NCI-H187 (cell line): Measurements from ENCODE around the gene ALDH16A1.
A peak's percentile ranks its signal among the peaks of the same experiment; 100 is the strongest.

Experiments used
- DNase-seq, 2 experiments: peaks; one replicate each; lab custom pipeline; 2025; lab: John Stamatoyannopoulos, UW

Gene ALDH16A1

DNA sequence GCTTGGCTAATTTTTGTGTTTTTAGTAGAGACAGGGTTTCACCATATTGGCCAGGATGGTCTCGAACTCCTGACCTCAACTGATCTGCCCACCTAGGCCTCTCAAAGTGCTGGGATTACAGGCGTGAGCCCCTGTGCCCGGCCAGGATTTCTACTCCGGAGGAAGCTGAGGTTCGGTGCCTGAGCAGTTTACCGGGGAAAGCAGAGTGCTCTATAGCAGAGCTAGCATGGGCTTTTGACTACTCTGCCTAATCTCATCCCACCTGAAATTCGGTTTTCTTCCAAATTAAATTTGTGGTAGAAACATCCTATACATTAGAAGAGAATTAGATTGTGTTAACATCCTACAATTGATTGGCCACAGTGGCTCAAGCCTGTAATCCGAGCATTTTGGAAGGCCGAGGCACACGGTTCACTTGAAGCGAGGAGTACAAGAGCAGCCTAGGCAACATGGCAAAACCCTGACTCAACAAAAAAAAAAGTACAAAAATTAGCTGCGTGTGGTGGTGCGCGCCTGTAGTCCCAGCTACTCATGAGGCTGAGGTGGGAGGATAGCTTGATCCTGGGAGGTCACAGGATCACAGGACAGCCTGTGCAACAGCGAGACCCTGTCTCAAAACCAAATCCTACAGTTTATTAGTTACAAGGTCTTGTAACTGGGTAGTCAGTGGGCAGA lies 36.0 kb downstream of the ALDH16A1 start:
- DNase-seq, result no peak

GRCh38 chr19:49489601-49490167 lies 36.7 kb downstream of the ALDH16A1 start:
- no peak for DNase-seq

DNA sequence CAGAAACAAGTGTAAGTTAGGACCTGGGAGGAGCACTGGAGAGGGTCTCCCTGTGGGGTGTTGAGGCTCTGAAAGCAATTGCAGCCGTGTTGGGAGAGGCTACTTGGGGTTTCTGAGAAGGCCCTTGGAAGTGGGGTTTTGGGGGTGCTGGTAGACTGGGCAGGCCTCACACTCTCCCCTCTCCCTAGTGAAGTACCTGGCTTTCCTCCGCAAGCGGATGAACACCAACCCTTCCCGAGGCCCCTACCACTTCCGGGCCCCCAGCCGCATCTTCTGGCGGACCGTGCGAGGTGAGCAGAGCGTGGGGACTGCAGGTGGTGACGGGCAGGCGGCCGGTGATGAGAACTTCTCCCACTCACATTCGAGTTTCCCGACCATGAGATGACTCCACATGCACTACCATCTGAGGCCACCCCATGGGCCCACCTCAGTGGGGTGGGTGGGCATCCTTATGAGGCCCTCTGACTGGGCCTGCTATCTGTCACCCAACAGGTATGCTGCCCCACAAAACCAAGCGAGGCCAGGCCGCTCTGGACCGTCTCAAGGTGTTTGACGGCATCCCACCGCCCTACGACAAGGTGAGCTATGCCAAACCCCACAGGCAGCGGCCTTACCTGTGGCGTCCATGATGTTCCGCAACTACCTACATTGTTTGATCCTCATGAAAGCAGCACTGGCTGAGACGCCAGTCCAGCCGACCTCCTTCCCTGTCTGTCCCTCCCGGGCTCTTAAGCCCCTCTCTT lies 37.4 kb downstream of the ALDH16A1 start:
- no peak for DNase-seq

- no peak for DNase-seq
Measured at GRCh38 chr19:49491030-49491803, 38.2 kb downstream of the ALDH16A1 start.

DNA sequence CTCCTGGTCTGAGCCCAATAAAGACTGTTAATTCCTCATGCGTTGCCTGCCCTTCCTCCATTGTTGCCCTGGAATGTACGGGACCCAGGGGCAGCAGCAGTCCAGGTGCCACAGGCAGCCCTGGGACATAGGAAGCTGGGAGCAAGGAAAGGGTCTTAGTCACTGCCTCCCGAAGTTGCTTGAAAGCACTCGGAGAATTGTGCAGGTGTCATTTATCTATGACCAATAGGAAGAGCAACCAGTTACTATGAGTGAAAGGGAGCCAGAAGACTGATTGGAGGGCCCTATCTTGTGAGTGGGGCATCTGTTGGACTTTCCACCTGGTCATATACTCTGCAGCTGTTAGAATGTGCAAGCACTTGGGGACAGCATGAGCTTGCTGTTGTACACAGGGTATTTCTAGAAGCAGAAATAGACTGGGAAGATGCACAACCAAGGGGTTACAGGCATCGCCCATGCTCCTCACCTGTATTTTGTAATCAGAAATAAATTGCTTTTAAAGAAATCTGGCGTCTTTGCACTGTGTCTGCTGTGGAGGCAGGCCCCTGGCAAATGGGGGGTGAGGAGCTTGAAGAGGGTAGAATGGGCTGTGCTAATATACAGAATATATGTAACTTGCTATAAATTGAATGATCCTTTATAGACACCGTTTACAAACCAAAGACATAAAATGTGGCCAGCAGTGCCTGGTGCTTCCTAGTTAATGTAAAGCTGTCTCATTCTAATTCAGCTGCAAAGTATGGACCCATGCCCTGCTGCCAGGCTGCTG lies 39.0 kb downstream of the ALDH16A1 start:
- DNase-seq, result no peak

- DNase-seq, result no peak
Measured at GRCh38 chr19:49492573-49493405, 39.8 kb downstream of the ALDH16A1 start.

DNA sequence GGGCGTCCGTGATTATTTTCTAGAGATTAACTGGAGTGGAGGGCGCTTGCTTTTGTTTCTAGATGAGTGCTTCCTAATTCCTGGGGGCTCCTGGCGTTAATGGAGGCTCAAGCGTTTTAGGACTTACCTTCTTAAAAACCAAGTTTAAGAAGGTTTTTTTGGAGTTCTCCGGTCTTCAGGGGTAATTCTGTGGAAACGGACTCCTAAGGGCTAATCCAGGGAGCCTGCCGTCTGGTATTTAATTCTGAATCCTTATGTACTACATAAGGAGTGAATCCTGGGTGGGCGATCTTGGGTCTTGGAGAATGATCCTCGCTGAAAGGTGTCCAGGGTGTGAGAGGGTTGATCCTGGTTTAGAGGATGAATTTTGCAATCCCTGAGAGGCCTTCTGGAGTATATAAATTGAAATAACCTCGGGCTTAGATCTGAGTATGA lies 43.6 kb downstream of the ALDH16A1 start:
- no peak for DNase-seq

DNA sequence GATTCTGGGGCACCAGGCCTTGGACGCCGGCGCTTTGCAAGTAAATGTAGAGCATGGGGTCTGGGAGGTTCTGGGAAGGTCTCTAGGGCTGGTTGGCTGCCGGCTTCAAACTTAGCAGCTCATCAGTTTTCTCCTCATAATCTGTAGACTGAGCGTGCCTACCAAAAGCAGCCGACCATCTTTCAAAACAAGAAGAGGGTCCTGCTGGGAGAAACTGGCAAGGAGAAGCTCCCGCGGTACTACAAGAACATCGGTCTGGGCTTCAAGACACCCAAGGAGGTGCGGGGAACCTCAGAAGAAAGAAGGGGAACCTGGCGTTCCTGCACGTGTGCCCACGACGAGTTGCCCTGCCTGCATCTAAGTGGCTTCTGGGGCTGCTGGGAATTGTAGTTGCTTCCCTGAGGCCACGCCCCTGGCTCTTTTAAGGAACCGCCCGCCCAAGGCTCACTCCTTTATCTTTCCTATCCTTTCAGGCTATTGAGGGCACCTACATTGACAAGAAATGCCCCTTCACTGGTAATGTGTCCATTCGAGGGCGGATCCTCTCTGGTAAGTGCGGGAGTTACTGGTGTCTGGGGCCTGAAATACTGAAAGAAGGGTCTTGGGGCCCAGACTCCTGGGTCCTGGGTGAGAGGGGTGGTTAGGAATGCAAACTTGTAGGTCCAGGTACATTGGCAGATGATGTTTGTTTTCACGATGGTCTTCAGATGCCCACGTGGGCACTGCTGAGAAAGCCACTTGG lies 44.2 kb downstream of the ALDH16A1 start:
- no peak for DNase-seq

DNA sequence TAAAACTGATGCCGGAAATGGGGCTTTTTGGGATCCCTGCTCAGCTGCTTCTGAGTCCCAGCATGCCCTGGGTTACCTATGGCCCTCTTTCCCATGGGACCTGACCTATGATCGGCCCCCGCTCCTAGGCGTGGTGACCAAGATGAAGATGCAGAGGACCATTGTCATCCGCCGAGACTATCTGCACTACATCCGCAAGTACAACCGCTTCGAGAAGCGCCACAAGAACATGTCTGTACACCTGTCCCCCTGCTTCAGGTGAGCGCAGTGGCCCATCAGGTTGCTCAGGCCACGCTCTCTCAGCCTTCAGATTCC lies 44.7 kb downstream of the ALDH16A1 start:
- no peak for DNase-seq

- no peak for DNase-seq
Measured at GRCh38 chr19:49498475-49498874, 45.5 kb downstream of the ALDH16A1 start.

DNA sequence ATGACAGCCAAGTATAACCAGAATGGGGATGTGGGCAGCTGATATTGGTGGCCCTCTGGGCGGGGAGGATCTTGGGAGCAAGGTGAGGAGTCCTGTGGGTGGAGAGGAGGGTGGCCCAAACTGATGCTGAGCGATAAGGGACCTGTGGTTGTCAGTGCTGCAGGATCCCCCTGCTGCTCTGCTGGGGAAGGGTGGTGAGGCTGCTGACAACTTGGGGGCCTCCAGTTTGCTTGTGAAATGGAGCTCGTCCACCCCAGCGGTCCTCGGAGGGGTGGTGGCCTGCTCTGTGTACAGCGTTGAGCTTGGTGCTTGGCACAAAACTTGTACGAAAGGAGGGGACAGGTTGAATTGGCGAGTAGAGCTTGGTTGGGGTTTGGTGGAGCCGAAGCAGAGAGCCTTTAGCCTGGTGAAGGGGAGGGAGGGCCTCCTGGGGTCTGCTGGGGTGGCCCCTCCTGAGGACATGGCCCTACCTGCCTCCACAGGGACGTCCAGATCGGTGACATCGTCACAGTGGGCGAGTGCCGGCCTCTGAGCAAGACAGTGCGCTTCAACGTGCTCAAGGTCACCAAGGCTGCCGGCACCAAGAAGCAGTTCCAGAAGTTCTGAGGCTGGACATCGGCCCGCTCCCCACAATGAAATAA lies 46.1 kb downstream of the ALDH16A1 start:
- DNase-seq, result no peak

DNA sequence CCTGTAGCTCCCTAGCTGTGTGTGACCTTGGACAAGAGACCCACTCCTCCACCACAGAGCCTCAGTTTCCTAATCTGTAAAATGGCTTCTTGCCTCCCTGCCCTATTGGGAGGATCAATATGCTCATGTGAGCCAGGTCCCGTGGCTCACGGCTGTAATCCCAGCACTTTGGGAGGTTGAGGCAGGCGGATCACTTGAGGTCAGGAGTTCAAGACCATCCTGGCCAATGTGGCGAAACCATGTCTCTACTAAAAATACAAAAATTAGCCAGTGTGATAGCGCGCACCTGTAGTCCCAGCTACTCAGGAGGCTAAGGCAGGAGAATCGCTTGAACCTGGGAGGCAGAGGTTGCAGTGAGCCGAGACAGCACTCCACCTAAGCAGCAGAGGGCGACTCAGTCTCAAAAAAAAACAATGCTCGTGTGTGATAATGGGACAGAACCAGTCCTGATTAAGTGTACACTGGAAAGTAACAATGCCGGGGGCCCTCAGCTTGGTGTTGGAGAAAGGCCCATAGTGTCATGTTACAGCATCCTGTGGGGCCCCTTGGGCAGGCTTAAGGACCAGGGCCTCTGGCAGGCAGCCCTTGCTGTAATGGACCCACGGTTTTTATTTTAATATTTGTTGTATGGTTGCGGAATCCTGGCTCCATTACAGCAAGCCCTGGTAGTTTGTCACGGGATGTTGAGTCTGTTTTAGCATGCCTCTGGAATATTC lies 50.0 kb downstream of the ALDH16A1 start:
- DNase-seq, result peak; percentile 29 to 62

GRCh38 chr19:49503582-49503962 lies 50.5 kb downstream of the ALDH16A1 start:
- DNase-seq, result no peak

- DNase-seq, result peak; percentile 47 to 60
Measured at GRCh38 chr19:49506575-49507105, 53.6 kb downstream of the ALDH16A1 start.

DNA sequence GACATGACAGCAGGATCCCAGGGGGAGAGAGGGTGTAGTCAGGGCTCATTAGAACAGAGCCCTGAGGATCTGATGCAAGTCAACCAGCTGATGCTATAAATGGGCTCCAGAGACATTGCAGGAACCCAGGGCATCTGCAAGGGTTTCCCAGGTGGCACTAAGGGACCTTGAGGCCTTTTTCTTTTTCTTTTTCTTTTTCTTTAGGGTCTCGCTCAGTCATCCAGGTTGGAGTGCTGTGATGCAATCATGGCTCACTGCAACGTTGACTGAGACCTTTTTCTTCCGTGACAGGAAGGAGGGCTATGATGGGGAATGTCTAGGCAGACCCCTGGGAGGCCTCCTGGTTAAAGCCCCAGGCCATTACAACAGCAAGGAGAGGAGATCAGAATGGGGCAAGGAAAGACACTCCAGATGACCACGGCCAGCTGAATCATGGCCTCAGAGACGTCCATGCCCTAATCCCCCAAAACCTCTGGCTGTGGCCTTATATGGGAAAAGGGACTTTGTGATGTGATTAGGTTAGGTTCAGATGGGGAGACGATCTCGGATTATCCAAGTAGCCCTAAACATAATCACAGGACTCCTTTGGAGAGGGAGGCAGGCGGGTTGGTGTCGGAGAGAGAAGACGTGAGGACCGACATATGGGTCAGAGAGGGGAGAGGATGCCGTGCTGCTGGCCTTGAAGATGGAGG lies 54.9 kb downstream of the ALDH16A1 start:
- no peak for DNase-seq

- peak; percentile 48 to 75 for DNase-seq
Measured at GRCh38 chr19:49512970-49513745, 60.1 kb downstream of the ALDH16A1 start.

DNA sequence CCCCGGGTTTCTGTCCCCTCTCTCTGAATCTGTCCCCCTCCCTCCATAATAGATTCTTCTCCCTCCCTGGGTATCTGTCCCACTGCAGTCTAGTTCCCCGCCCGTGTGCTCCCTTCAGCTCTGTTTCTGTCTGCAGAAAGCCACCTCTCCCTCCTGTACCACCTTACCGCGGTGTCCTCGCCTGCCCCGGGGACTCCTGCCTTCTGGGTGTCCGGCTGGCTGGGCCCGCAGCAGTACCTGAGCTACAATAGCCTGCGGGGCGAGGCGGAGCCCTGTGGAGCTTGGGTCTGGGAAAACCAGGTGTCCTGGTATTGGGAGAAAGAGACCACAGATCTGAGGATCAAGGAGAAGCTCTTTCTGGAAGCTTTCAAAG lies 60.7 kb downstream of the ALDH16A1 start:
- no peak for DNase-seq

DNA sequence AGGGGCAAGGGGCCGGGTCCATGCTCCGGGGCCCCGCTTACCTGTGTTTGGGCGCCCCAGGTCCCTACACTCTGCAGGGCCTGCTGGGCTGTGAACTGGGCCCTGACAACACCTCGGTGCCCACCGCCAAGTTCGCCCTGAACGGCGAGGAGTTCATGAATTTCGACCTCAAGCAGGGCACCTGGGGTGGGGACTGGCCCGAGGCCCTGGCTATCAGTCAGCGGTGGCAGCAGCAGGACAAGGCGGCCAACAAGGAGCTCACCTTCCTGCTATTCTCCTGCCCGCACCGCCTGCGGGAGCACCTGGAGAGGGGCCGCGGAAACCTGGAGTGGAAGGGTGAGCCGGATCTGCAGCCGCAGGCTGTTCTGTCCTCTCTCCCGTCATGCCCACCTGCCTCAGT lies 61.1 kb downstream of the ALDH16A1 start:
- no peak for DNase-seq
